Activated naive CD8-positive, alpha-beta T cell treated with anti-CD3 and anti-CD28 coated beads, Interleukin-2, amount 10 ng/mL, durations not matched to agents 7 days and 5 days (primary cell): ENCODE data around the gene SLC39A5. TPM values are rescaled to one million over a fixed set of nuclear protein-coding genes. Genes with fewer than 3 reads are reported as not detected.
A peak's percentile ranks its signal among the peaks of the same experiment; 100 is the strongest.

ENCODE experiments used
- ATAC-seq: fragments of 150-1000 bp; cut with Tn5 transposase; one replicate; pipeline ENCODE4 v1.10.0; 2021; ENCODE audit warnings: low read depth, moderate library complexity
- POLR2A ChIA-PET: fragments of 350-600 bp; sonication (Branson Sonifier 250); formaldehyde crosslinking; loops from one replicate; lab custom pipeline; 2021; ENCODE audit warnings: antibody characterized with exemption; lab: Charles Lee
- DNase-seq: peaks from one replicate; pipeline ENCODE4 v3.0.0; 2021
- H3K27ac Mint-ChIP-seq: one replicate; pipeline ENCODE4 v1.8.0; 2022; ENCODE audit warnings: mild to moderate bottlenecking, mixed read lengths
- H3K27me3 Mint-ChIP-seq: one replicate; pipeline ENCODE4 v1.8.0; 2022; ENCODE audit warnings: mild to moderate bottlenecking, moderate library complexity, mixed read lengths
- H3K36me3 Mint-ChIP-seq: one replicate; pipeline ENCODE4 v1.8.0; 2021; ENCODE audit warnings: mild to moderate bottlenecking, mixed read lengths
- H3K4me1 Mint-ChIP-seq: one replicate; pipeline ENCODE4 v1.8.0; 2021; ENCODE audit warnings: mixed read lengths
- H3K4me3 Mint-ChIP-seq: one replicate; pipeline ENCODE4 v1.8.0; 2022; ENCODE audit warnings: mild to moderate bottlenecking, moderate library complexity, mixed read lengths
- H3K9me3 Mint-ChIP-seq: one replicate; pipeline ENCODE4 v1.8.0; 2021; ENCODE audit warnings: mixed read lengths
- total RNA-seq, 2 experiments: library from RNA; stranded (reverse); gene quantifications; one replicate each; pipeline ENCODE4 v1.2.3, GENCODE V29; 2021

Gene SLC39A5
- total RNA-seq, 2 experiments from 2014 or later = 1.4 TPM; not detected in 1

DNA sequence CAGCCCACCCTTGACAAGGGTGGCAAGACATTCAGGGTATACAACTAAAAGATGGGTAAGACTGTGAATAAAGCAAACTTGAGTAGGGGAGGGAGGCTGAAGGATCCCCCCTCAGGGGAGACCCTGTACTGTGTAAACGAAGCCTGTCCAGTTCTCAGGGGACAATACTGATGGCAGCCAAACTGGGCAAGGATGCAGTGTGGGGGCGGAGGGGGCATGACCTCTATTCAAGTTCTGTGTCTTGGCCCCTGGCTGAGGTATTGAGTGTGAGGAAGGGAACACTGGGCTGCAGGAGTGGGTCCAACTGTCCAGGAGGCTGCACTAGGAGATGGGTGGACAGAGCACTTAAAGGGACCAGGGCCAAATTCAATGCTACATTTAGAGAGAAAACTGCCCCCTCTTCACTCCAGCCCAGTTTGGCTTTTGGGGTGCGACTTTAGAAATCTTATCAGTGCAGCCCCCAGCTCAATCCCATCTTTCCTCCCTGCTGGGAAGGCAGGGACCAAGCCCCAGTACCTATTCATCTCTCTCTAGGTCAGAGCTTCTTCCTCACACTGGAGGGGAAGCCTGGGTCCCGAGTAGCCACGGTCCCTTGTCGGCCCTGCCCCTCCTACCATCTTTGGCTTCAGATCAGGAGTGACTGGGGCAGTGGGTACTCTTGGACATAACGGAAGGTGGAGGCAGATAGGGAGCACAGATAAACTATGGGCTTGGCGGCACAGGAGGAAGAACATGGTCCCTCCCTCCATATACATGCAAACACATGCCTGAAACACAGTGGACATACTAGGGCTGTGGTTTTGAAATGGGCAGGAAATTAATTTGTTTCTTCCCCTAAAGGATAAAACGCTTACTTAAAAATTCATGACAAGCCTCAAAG is 11.8 kb downstream of the SLC39A5 start:
- no peak for ATAC-seq
- POLR2A ChIA-PET = no interaction called here
- no peak for DNase-seq
- no peaks in the 10 kb centered on the region for H3K36me3 Mint-ChIP-seq
- H3K27me3 Mint-ChIP-seq = no peaks in the 10 kb centered on the region
- no peak overlapping the region for H3K27ac Mint-ChIP-seq
- no peaks in the 10 kb centered on the region for H3K9me3 Mint-ChIP-seq
- no peak overlapping the region for H3K4me3 Mint-ChIP-seq
- no peaks in the 10 kb centered on the region for H3K4me1 Mint-ChIP-seq

DNA sequence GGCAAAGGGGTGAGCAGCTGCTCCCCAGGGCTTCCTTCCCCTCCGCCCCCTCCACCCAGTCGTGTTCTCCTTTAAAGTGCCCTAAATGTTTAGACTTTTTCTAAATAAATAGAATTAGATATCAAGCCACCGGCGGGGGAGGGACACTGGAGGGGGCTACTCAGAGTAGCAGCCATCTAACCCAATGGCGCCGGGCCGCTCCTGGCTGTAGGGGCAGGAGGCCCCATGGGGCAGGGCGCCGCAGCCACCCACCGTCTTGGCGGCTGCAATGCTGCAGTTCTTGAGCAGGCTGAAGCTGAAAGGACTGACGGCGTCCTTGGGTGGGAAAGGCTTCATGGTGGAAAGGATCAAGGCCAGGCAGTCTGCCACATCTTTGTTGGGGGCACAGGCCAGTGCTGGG is 13.1 kb downstream of the SLC39A5 start:
- DNase-seq (no peak), ATAC-seq (no peak)
- no peaks in the 10 kb centered on the region for H3K27me3 Mint-ChIP-seq
- no peaks in the 10 kb centered on the region for H3K9me3 Mint-ChIP-seq
- peaks cover 3% of the 10 kb centered on the region for H3K36me3 Mint-ChIP-seq
- H3K4me1 Mint-ChIP-seq = peaks cover 1% of the 10 kb centered on the region
- H3K27ac Mint-ChIP-seq = no peak overlapping the region
- H3K4me3 Mint-ChIP-seq = no peak overlapping the region
- POLR2A ChIA-PET = no interaction called here

DNA sequence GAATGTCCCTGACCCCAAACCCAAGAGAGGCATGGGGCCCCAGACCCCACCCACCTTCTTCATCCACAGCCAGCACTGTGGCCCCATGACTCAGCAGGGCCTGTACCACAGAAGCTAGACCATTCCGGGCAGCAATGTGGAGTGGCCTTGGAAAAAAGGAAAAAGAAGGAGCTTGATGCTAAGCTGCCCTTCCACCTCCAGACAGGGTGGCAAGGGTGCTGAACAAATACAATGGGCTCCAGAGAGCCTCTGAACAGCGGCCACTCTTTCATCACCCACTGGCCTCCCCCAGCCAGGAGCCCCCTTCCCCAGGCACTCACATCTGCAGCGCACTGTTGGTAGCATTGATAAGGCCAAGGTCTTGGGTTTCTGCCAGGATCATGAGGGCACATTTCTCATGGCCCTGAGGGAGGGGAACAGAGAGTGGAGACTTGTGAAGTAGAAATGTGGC is 13.9 kb downstream of the SLC39A5 start:
- POLR2A ChIA-PET = interaction anchor here (0.6 kb wide), 1 partner anchor 448 kb away, joined by 4 read pairs; no protein-coding TSS in a partner anchor
- DNase-seq (no peak), ATAC-seq (no peak)
- Mint-ChIP-seq H3K4me1 (peaks cover 1% of the 10 kb centered on the region), H3K27me3 (no peaks in the 10 kb centered on the region), H3K9me3 (no peaks in the 10 kb centered on the region), H3K36me3 (peaks cover 3% of the 10 kb centered on the region), H3K27ac (no peak overlapping the region), H3K4me3 (no peak overlapping the region)

DNA sequence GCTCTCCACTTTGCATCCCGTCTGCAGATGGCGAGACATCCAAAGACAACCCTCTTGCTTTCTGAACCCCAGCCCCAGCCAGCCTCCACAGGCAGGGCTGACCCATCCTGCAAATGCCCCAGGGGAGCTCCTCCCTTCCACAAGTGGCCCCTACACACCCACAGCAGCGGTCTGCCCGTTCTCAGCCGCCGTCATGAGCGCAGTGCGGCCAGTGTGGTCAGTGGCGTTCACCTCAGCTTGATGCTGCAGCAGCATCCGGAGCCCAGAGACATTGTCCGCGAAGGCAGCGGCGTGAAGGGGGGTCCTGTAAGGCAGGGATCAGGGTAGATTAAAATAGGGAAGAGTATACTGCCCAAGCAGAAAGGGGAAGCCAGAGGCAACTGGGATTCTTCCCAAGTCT is 14.6 kb downstream of the SLC39A5 start:
- no peak for ATAC-seq
- no peak overlapping the region for H3K4me3 Mint-ChIP-seq
- no peak for DNase-seq
- H3K4me1 Mint-ChIP-seq = peaks cover 5% of the 10 kb centered on the region
- H3K27ac Mint-ChIP-seq = no peak overlapping the region
- POLR2A ChIA-PET = no interaction called here
- H3K36me3 Mint-ChIP-seq = peaks cover 6% of the 10 kb centered on the region
- no peaks in the 10 kb centered on the region for H3K9me3 Mint-ChIP-seq
- no peaks in the 10 kb centered on the region for H3K27me3 Mint-ChIP-seq

DNA sequence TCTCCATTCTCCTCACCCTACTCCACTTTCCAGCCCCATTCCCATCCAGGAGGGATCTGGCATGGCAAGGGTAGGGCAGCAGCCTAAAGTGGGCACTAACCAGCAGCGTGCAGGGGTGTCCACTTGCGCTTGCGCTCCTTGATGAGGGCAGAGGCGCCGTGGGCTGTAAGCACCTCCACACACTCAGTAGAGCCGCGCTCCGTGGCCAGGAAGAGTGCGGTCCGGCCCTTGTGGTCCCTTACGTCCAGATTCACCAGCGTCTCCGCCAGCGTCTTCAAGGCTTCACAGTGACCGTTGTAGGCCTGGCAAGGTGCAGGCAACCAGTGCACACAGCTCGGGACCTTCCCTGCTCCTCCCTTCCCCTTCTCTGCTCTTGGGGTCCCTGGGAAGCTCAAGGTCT is 18.1 kb downstream of the SLC39A5 start:
- Mint-ChIP-seq H3K9me3 (no peaks in the 10 kb centered on the region), H3K36me3 (peaks cover 6% of the 10 kb centered on the region), H3K4me1 (peaks cover 5% of the 10 kb centered on the region), H3K4me3 (no peak overlapping the region), H3K27ac (no peak overlapping the region), H3K27me3 (no peaks in the 10 kb centered on the region)
- ATAC-seq (no peak), DNase-seq (no peak)
- POLR2A ChIA-PET = interaction anchor here (0.6 to 0.9 kb wide), 2 partner anchors 26 to 125 kb away, joined by 3 to 6 read pairs; partner anchors contain the start of gene RNF41

DNA sequence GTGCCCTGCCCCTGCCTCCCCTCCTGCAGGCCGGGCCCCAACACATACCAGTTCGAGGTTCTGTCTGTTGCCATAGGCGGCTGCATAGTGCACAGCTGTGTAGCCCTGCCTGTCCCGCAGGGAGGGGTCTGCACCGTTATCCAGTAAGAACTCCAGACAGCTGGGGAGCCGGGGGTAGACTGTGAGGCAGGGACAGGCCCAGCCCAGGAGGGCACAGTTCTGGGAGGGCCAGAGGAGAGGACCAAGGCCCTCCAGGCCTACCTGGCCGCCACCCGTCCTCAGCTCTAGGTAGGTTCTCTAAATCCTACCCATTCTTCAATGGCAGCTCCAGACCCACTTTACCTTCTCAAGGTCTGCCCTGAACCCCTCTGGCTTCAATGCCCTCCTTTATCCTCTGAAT is 18.9 kb downstream of the SLC39A5 start:
- Mint-ChIP-seq H3K9me3 (no peaks in the 10 kb centered on the region), H3K4me3 (no peak overlapping the region), H3K36me3 (peaks cover 6% of the 10 kb centered on the region), H3K4me1 (peaks cover 5% of the 10 kb centered on the region), H3K27ac (no peak overlapping the region), H3K27me3 (no peaks in the 10 kb centered on the region)
- ATAC-seq (no peak), DNase-seq (no peak)
- POLR2A ChIA-PET = interaction anchor here (0.6 kb wide), 1 partner anchor 177 kb away, joined by 6 read pairs; no protein-coding TSS in a partner anchor

DNA sequence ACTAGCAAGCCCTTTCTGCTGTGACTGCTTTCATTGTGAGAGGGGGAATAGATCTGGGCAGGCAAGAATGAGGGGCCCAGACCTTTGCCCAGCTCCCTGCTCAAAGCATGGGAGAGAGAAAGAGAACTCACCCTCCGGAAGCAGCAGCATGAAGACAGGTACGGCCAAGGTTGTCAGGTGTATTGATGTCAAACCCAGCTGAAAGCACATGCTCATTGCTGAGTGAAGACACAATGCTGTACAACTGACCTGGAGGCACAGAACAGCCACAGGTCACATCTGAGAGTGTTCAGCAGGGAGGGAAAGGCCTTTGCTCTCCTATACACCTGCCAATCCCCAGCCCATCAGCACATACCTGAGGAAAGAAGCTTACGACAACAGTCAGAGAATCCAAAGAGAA is 22.8 kb downstream of the SLC39A5 start:
- Mint-ChIP-seq H3K27me3 (no peaks in the 10 kb centered on the region), H3K36me3 (peaks cover 10% of the 10 kb centered on the region), H3K4me3 (no peak overlapping the region), H3K4me1 (peaks cover 17% of the 10 kb centered on the region), H3K27ac (no peak overlapping the region), H3K9me3 (no peaks in the 10 kb centered on the region)
- POLR2A ChIA-PET = interaction anchor here (1.1 kb wide), 1 partner anchor 17 kb away, joined by 4 read pairs; no protein-coding TSS in a partner anchor
- no peak for ATAC-seq
- no peak for DNase-seq

DNA sequence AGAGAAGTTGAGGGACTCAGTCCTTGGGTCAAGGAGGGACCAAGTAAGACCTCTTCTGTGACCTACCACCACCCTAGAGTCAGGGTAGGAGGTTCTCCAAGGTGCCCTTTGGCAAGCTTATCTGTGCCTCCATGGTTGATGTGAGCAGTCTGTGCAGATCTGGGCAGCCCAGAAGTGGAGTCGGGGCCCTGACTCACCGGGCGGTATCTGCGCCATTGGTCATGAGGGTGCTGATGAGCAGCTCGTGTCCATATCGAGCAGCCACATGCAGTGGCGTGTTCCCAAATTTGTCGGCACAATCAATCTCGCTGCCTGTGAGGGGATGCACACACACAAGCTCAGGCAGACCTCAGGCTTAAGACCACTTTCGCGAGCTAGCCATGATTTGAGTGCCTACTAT is 23.2 kb downstream of the SLC39A5 start:
- Mint-ChIP-seq H3K4me1 (peaks cover 17% of the 10 kb centered on the region), H3K4me3 (no peak overlapping the region), H3K9me3 (no peaks in the 10 kb centered on the region), H3K27me3 (no peaks in the 10 kb centered on the region), H3K27ac (no peak overlapping the region), H3K36me3 (peaks cover 9% of the 10 kb centered on the region)
- DNase-seq (no peak), ATAC-seq (no peak)
- POLR2A ChIA-PET = no interaction called here

DNA sequence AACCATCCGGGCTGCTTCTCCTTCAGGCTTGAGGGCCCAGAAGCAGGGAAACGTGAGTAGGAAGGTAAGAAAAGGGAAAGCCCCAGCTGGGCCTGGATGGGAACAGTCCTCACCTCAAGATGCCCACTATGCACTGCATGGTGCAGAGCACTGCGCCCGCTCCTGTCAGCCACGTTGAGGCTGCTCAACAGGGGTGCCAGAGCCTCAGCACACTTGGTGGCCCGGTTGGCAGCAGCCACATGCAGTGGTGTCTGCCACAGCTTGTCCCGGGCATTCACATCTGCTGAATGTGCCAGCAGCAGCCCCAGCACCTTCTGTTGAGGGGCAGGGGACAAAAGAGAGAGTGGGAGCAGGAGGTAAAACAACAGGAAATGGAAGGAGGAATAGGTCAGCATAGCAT is 25.8 kb downstream of the SLC39A5 start:
- H3K36me3 Mint-ChIP-seq = peaks cover 7% of the 10 kb centered on the region
- POLR2A ChIA-PET = no interaction called here
- no peaks in the 10 kb centered on the region for H3K27me3 Mint-ChIP-seq
- H3K4me1 Mint-ChIP-seq = peaks cover 19% of the 10 kb centered on the region
- no peaks in the 10 kb centered on the region for H3K9me3 Mint-ChIP-seq
- DNase-seq = no peak
- no peak overlapping the region for H3K27ac Mint-ChIP-seq
- H3K4me3 Mint-ChIP-seq = no peak overlapping the region
- ATAC-seq = no peak

DNA sequence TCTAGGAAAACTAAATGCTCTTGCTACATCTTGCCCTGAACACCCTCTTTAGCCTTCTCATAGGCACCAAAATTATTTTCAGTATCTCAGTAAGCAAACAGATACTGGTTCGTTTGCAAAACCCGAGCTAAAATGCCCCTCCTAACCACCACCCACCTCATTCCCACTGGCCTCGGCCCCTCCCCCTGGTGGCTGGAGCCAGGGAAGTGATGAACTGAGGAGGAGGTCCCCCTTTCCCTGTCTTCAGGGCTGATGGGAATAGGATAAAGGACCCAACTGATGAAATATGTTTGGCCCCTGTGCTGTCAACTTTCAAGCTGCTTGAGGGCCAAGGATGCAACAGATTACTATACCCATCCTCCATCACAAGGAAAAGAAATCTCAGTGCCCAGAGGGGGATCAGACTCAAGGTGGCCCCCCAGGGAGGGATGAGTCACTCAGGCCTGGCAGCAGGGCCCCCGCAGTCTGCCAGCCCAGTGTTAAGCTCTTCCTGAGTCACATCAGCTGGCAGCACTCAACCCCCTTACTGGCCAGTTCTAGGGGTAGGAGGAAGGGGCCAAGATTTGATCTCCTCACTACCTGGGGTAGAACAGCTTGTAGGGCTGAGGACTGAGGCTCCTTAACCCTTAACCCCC is 26.6 kb downstream of the SLC39A5 start:
- ATAC-seq (no peak), DNase-seq (no peak)
- H3K27me3 Mint-ChIP-seq = no peaks in the 10 kb centered on the region
- H3K4me1 Mint-ChIP-seq = peaks cover 19% of the 10 kb centered on the region
- no peaks in the 10 kb centered on the region for H3K9me3 Mint-ChIP-seq
- peak overlapping the region; percentile 87 for H3K4me3 Mint-ChIP-seq
- POLR2A ChIA-PET = interaction anchor here (0.9 to 2.3 kb wide), 3 partner anchors 10 to 192 kb away, joined by 4 to 16 read pairs (median 5); partner anchors contain the start of genes COQ10A and TIMELESS
- peaks cover 7% of the 10 kb centered on the region for H3K36me3 Mint-ChIP-seq
- H3K27ac Mint-ChIP-seq = no peak overlapping the region

DNA sequence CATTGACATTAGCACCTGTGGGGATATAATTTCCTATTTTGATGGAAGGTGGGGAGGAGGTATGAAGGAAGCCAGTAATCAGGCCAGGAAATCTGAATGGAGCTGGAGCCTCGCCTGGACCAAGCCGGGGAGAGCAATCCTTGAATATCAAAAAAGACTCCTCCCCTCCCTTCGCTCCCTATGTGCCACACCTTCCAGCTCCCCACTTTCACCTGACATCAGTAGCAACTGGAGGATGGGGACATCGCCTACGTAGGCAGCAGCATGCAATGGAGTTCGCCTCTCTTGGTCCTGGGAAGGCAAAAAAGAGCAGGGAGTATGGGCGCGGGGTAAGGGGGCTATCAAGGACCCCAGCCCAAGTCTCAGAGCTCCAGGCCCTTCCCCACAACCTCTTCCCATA is 27.2 kb downstream of the SLC39A5 start:
- Mint-ChIP-seq H3K9me3 (no peaks in the 10 kb centered on the region), H3K36me3 (peaks cover 7% of the 10 kb centered on the region), H3K27ac (no peak overlapping the region), H3K4me3 (peak overlapping the region; percentile 87), H3K27me3 (no peaks in the 10 kb centered on the region), H3K4me1 (peaks cover 19% of the 10 kb centered on the region)
- POLR2A ChIA-PET = interaction anchor here (0.9 to 2.3 kb wide), 3 partner anchors 10 to 192 kb away, joined by 4 to 16 read pairs (median 5); partner anchors contain the start of genes COQ10A and TIMELESS
- DNase-seq = no peak
- no peak for ATAC-seq

DNA sequence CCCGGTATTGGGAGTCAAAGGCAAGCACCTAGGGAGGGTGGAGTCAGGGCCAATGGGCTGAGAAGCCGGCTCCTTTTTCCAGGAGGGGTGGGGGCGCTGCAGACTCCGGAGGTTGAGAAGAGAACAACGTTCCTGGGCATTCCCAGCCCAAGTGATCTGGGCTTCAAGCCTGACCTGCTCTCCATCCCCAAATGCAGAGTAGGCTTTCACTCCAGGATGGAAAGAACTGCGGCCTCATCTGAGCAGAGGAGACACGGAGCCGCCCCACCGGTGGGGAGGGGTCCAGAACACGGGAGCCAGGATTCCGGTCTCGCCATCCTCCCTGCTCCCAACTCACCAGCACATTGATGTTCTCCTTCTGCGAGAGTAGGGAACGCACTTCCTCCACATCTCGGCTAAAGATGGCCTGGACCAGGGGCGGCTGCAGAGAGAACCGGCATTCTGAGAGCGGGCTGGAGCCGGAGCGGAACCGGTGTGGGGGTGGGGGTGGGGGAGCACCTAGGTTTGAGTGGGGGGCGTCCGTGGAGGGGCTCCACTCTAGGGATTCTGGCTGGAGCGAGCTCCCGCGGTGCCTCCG is 27.7 kb downstream of the SLC39A5 start:
- peaks cover 7% of the 10 kb centered on the region for H3K36me3 Mint-ChIP-seq
- peak overlapping the region; percentile 78 for H3K27ac Mint-ChIP-seq
- ATAC-seq = peak; percentile 7
- DNase-seq = no peak
- H3K4me1 Mint-ChIP-seq = peaks cover 19% of the 10 kb centered on the region
- H3K27me3 Mint-ChIP-seq = no peaks in the 10 kb centered on the region
- H3K9me3 Mint-ChIP-seq = no peaks in the 10 kb centered on the region
- peak overlapping the region; percentile 87 for H3K4me3 Mint-ChIP-seq
- POLR2A ChIA-PET = interaction anchor here (0.9 to 2.3 kb wide), 7 partner anchors 9 to 198 kb away, joined by 3 to 16 read pairs (median 4); partner anchors contain the start of genes COQ10A, RNF41, SMARCC2 and TIMELESS
